T follicular helper cell (primary cell): ENCODE results near the gene PAGR1.
"Not testable (repeated sequence)": the region's sequence is repeated elsewhere in the genome, so short reads cannot be mapped to it uniquely, and the experiment has no call there.

ENCODE experiments used
- DNase-seq: peaks from one replicate; pipeline ENCODE4 v3.0.0-alpha.2; 2020; ENCODE audit warnings: low read depth

The PAGR1 gene

GRCh38 chr16:29812754-29813643, 3.0 kb upstream of the PAGR1 start:
- DNase-seq: no peak

GRCh38 chr16:29813644-29814562, 2.0 kb upstream of the PAGR1 start:
- no peak for DNase-seq

GRCh38 chr16:29814592-29814991, 1.4 kb upstream of the PAGR1 start:
- no peak for DNase-seq

GRCh38 chr16:29815032-29815721, 775 bp upstream of the PAGR1 start:
- DNase-seq: no peak

- no peak for DNase-seq
Observed at GRCh38 chr16:29816694-29817441, 916 bp downstream of the PAGR1 start.

- DNase-seq: no peak
Observed at GRCh38 chr16:29818082-29818481, 2.1 kb downstream of the PAGR1 start.

GRCh38 chr16:29819506-29819905, 3.6 kb downstream of the PAGR1 start:
- no peak for DNase-seq

- DNase-seq: no peak
Observed at GRCh38 chr16:29820271-29820701, 4.3 kb downstream of the PAGR1 start, which contains the start of gene MVP. TSS of gene MVP (plus strand) at chr16:29820462. CDS start at chr16:29830550, 10,088 bp downstream.

- DNase-seq: no peak
Observed at GRCh38 chr16:29820730-29821642, 5.0 kb downstream of the PAGR1 start.

GRCh38 chr16:29821643-29822115, 5.7 kb downstream of the PAGR1 start:
- DNase-seq: no peak

GRCh38 chr16:29824589-29825144, 8.7 kb downstream of the PAGR1 start:
- DNase-seq: no peak

- no peak for DNase-seq
Observed at GRCh38 chr16:29825145-29826044, 9.4 kb downstream of the PAGR1 start.

- DNase-seq: no peak
Observed at GRCh38 chr16:29826342-29826695, 10.4 kb downstream of the PAGR1 start.

GRCh38 chr16:29830774-29831173, 14.8 kb downstream of the PAGR1 start:
- DNase-seq: no peak

- DNase-seq: no peak
Observed at GRCh38 chr16:29831490-29831889, 15.5 kb downstream of the PAGR1 start.

GRCh38 chr16:29833219-29833618, 17.3 kb downstream of the PAGR1 start:
- not testable (repeated sequence) for DNase-seq

- DNase-seq: no peak
Observed at GRCh38 chr16:29834079-29834478, 18.1 kb downstream of the PAGR1 start.

- no peak for DNase-seq
Observed at GRCh38 chr16:29835926-29836325, 20.0 kb downstream of the PAGR1 start.

GRCh38 chr16:29836623-29837022, 20.7 kb downstream of the PAGR1 start:
- DNase-seq: no peak
